HepG2 (cell line): ENCODE measurements around the gene SLC29A1. TPM values are rescaled to one million over a fixed set of nuclear protein-coding genes. Genes with fewer than 3 reads are reported as not detected.

Source experiments
- ATAC-seq: fragments of 200-7000 bp; cut with Tn5 transposase; 3 replicates; pipeline ENCODE4 v1.9.1; 2020; ENCODE audit warnings: mild to moderate bottlenecking, moderate library complexity
- BruUV-seq: library from RNA; stranded (reverse); fragments of 400-500 nt; replicated peaks from 2 replicates; lab custom pipeline; 2021; lab: Mats Ljungman, UMichigan
- CTCF ChIA-PET: fragments of 300-600 bp; formaldehyde crosslinking; extraction: SDS; loops from one replicate; lab custom pipeline; 2021; ENCODE audit warnings: low total read pairs, inconsistent platforms, low intra/inter-chr PET ratio; lab: Yijun Ruan, JAX
- POLR2A ChIA-PET: fragments of 350-600 bp; sonication (Branson Sonifier 250); formaldehyde crosslinking; loops from one replicate; lab custom pipeline; 2020; ENCODE audit warnings: antibody characterized with exemption, inconsistent platforms; lab: Yijun Ruan, JAX
- DNase-seq: peaks from one replicate; pipeline ENCODE4 v3.0.0-alpha.2; 2015; ENCODE audit warnings: low spot score
- FAIRE-seq: peaks from 3 replicates; lab custom pipeline; 2011; peaks lifted over from hg19 to GRCh38; lab: Jason Lieb, UNC
- H2AFZ ChIP-seq: one replicate; pipeline ENCODE4 v1.6.1; 2011; ENCODE audit warnings: low read length, inconsistent platforms
- H3K27ac ChIP-seq: fragments of 300-600 bp; 3 replicates; pipeline ENCODE4 v1.8.0; 2011; ENCODE audit warnings: mixed run types, mild to moderate bottlenecking, mixed read lengths, low read length, inconsistent platforms; ENCODE audit not compliant: insufficient read depth; ENCODE audit errors: extremely low read length
- H3K27me3 ChIP-seq, 2 experiments: fragments of 200-600 bp in 1 of 2; 2 replicates in 1 of 2; 3 replicates in 1 of 2; pipeline versions ENCODE4 v1.6.0 to v1.8.0; 2011; ENCODE audit warnings: low read length in 2 of 2, mild to moderate bottlenecking in 2 of 2, moderate library complexity in 2 of 2, inconsistent platforms in 1 of 2; ENCODE audit not compliant: insufficient read depth in 2 of 2, control insufficient read depth in 1 of 2
- H3K36me3 ChIP-seq, 2 experiments: fragments of 200-600 bp in 1 of 2; replicated peaks in 1 of 2; 2 replicates in 1 of 2; 3 replicates in 1 of 2; pipeline versions ENCODE4 v1.5.1 to v1.8.0; 2011; ENCODE audit warnings: low read length in 2 of 2, inconsistent platforms in 1 of 2; ENCODE audit not compliant: insufficient read depth in 2 of 2, control insufficient read depth in 1 of 2
- H3K4me1 ChIP-seq: 2 replicates; pipeline ENCODE4 v1.5.1; 2012; ENCODE audit warnings: low read length, inconsistent platforms; ENCODE audit not compliant: insufficient read depth
- H3K4me2 ChIP-seq: 2 replicates; pipeline ENCODE4 v1.6.0; 2011; ENCODE audit warnings: low read depth, low read length, inconsistent platforms
- H3K4me3 ChIP-seq, 3 experiments: fragments of 200-600 bp in 1 of 3; sonication (generic), shearing (Covaris generic) in 1 of 3; replicated peaks in 1 of 3; 2 replicates each; pipeline ENCODE4 v1.5.1; 2011 to 2016; ENCODE audit warnings: low read length in 3 of 3, inconsistent platforms in 2 of 3, low read depth in 2 of 3, mild to moderate bottlenecking in 2 of 3, control low read depth in 1 of 3, mixed read lengths in 1 of 3; ENCODE audit not compliant: insufficient read depth in 1 of 3
- H3K79me2 ChIP-seq: one replicate; pipeline ENCODE4 v1.6.1; 2011; ENCODE audit warnings: low read length, inconsistent platforms; ENCODE audit not compliant: insufficient read depth
- H3K9ac ChIP-seq: 2 replicates; pipeline ENCODE4 v1.6.0; 2011; ENCODE audit warnings: mild to moderate bottlenecking, low read depth, low read length, inconsistent platforms; ENCODE audit not compliant: insufficient read depth
- H3K9me3 ChIP-seq: 2 replicates; pipeline ENCODE4 v1.5.1; 2012; ENCODE audit warnings: mild to moderate bottlenecking, low read length
- H4K20me1 ChIP-seq: 2 replicates; pipeline ENCODE4 v1.6.0; 2011; ENCODE audit warnings: inconsistent platforms, mild to moderate bottlenecking, low read length, moderate library complexity; ENCODE audit not compliant: insufficient read depth
- FOXJ3 ChIP-seq: sonication (generic); formaldehyde crosslinking; IDR thresholded peaks from 2 replicates; pipeline ENCODE4 v1.4.0; 2020; ENCODE audit warnings: missing genetic modification reagents, mild to moderate bottlenecking, borderline replicate concordance
- GTF3A ChIP-seq: sonication (generic); formaldehyde crosslinking; conservative IDR thresholded peaks from 2 replicates; pipeline ENCODE4 v1.4.0; 2020; ENCODE audit warnings: mild to moderate bottlenecking, missing genetic modification reagents
- GZF1 ChIP-seq: sonication (generic); formaldehyde crosslinking; IDR thresholded peaks from 2 replicates; pipeline ENCODE4 v1.5.1; 2020; ENCODE audit warnings: mild to moderate bottlenecking, missing genetic modification reagents
- IRF1 ChIP-seq: sonication (generic); formaldehyde crosslinking; IDR thresholded peaks from 2 replicates; pipeline ENCODE4 v1.4.0; 2020; ENCODE audit warnings: low read depth, mild to moderate bottlenecking, missing genetic modification reagents
- RNF2 ChIP-seq: fragments of 450-650 bp; conservative IDR thresholded peaks from 2 replicates; pipeline ENCODE4 v1.6.1; 2016; ENCODE audit warnings: low read depth
- ZFP62 ChIP-seq: sonication (generic); formaldehyde crosslinking; IDR thresholded peaks from 2 replicates; pipeline ENCODE4 v1.4.0; 2020; ENCODE audit warnings: missing genetic modification reagents
- ZNF275 ChIP-seq: sonication (generic); formaldehyde crosslinking; IDR thresholded peaks from 2 replicates; pipeline ENCODE4 v1.8.0; 2022; ENCODE audit warnings: missing genetic modification reagents, mild to moderate bottlenecking, inconsistent platforms, borderline replicate concordance
- ZNF562 ChIP-seq: sonication (generic); formaldehyde crosslinking; IDR thresholded peaks from 2 replicates; pipeline ENCODE4 v1.8.0; 2022; ENCODE audit warnings: missing genetic modification reagents, borderline replicate concordance
- ZNF879 ChIP-seq: sonication (generic); formaldehyde crosslinking; IDR thresholded peaks from 2 replicates; pipeline ENCODE4 v1.8.1; 2023; ENCODE audit warnings: missing genetic modification reagents
- WGBS: methylation state at CpG from one replicate; pipeline ENCODE4 v1.1.6; 2017; ENCODE audit warnings: low lambda C conversion rate; 5-methylcytosine and 5-hydroxymethylcytosine counted together
- in situ Hi-C: cut with HindIII; loops from 2 replicates; pipeline ENCODE4 v1.10.0; 2017; ENCODE audit warnings: low pct_unique_long_range_greater_than_20kb; ENCODE audit not compliant: extremely low pct_ligation_motif_present
- intact Hi-C: fragments of 100-400 bp; cut with micrococcal nuclease; formaldehyde crosslinking; loops from one replicate; pipeline ENCODE4 v1.10.0; 2022; ENCODE audit not compliant: unreplicated experiment
- polyA plus RNA-seq, 8 experiments: library from polyadenylated mRNA; depleted of rRNA in 3 of 8; stranded (reverse) in 7 of 8; unstranded in 1 of 8; fragments of >200 nt; fragmentation: Illumina TruSeq in 4 of 8; extraction: Trizol in 4 of 8; gene quantifications; 2 replicates each; pipeline versions ENCODE4 v1.2.1 to v1.2.3, GENCODE V29; 2011 to 2016; ENCODE audit warnings: low read depth in 4 of 8, missing spikeins in 1 of 8, mixed read lengths in 1 of 8; ENCODE audit not compliant: insufficient read depth in 1 of 8
- total RNA-seq, 5 experiments: library from RNA; depleted of rRNA; stranded (reverse); fragments of >200 nt; fragmentation: Illumina TruSeq; extraction: Trizol; gene quantifications; 2 replicates each; pipeline ENCODE4 v1.2.3, GENCODE V29; 2016; ENCODE audit warnings: low read depth in 1 of 5

The SLC29A1 gene
- total and polyA plus RNA-seq, 2 of the 13 experiments (the other 11 are each of a cell fraction or from before 2014, with no cell fraction given) = 43.2 to 106 TPM

- Histone ChIP-seq H3K27me3 (no peaks in the 10 kb centered on the region; a peak in 1 of 5 replicates), H3K79me2 (peaks cover 25% of the 10 kb centered on the region), H3K9me3 (no peaks in the 10 kb centered on the region), H3K4me3 (no peak overlapping the region), H3K9ac (no peak overlapping the region), H3K27ac (no peak overlapping the region), H3K4me2 (no peak overlapping the region), H4K20me1 (peaks cover 26% of the 10 kb centered on the region), H3K36me3 (peaks cover 16 to 44% of the 10 kb centered on the region in 2 experiments), H2AFZ (no peak overlapping the region), H3K4me1 (peaks cover 56% of the 10 kb centered on the region)
- ChIA-PET CTCF (no interaction called here), POLR2A (interaction anchor here (6.0 kb wide), 1 partner anchor 13 kb away, joined by 264 read pairs; the partner anchor contains the start of gene HSP90AB1)
- TF ChIP-seq ZNF879 (no peak), GTF3A (CRISPR knock-in tag) (no peak), ZNF275 (CRISPR knock-in tag) (no peak), ZNF562 (no peak), RNF2 (no peak), IRF1 (no peak), ZFP62 (CRISPR knock-in tag) (no peak), FOXJ3 (CRISPR knock-in tag) (no peak), GZF1 (CRISPR knock-in tag) (no peak)
- FAIRE-seq (no peak), ATAC-seq (no peak), DNase-seq (no peak)
- intact Hi-C loops (no loop called here), in situ Hi-C loops (no loop called here)
- 100% methylated on average over 3 of the region's 3 CpGs for WGBS
- no TSS peak for BruUV-seq
Measured at GRCh38 chr6:44258921-44259320, 35.5 kb downstream of the SLC29A1 start.
